Measurements from ENCODE around the gene BCL2L13.

Gene BCL2L13

DNA sequence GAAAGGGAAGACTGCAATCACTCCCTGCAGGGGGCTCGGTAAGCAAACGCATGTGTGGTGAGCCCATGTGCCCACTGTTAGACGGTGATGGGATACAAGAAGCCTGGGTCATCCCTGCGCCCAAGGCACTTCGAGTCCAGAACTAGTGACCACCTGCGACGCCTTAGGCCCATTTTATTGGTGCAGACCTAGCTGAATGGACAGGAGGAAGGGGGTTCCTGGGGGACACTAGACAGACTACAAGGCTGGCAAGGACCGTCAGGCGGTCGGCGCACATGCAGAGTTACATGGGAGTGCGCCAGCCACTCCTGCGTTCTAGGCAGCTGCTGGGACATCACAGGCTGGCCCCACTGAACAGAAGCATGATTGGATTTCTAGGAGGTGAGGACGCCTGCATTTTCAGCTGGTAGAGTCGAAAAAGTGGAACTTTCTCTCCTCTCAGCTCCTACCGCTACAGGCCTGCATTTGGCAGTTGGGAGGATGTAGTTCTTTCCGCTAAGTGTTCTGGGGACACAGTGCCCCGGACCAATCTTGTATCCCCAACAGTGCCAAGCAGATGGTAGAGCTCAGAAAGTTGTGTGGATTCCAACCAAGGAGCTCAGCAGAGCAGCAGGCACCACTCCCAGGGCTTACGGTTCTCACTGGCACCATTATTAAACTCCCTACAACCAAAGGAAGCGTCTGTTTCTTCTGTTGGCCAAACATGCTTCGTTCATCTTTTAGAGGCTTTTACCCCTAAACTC is 100.0 kb downstream of the BCL2L13 start:
- DNase-seq (ENCODE audit: low read depth): no peak
- no peak overlapping the region for H3K4me3 ChIP-seq (ENCODE audit: low read length)
- TF ChIP-seq, protein P1, sequence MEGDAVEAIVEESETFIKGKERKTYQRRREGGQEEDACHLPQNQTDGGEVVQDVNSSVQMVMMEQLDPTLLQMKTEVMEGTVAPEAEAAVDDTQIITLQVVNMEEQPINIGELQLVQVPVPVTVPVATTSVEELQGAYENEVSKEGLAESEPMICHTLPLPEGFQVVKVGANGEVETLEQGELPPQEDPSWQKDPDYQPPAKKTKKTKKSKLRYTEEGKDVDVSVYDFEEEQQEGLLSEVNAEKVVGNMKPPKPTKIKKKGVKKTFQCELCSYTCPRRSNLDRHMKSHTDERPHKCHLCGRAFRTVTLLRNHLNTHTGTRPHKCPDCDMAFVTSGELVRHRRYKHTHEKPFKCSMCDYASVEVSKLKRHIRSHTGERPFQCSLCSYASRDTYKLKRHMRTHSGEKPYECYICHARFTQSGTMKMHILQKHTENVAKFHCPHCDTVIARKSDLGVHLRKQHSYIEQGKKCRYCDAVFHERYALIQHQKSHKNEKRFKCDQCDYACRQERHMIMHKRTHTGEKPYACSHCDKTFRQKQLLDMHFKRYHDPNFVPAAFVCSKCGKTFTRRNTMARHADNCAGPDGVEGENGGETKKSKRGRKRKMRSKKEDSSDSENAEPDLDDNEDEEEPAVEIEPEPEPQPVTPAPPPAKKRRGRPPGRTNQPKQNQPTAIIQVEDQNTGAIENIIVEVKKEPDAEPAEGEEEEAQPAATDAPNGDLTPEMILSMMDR (conservative IDR thresholded peaks at IDR 0.05; ENCODE audit: low read length): no peak

DNA sequence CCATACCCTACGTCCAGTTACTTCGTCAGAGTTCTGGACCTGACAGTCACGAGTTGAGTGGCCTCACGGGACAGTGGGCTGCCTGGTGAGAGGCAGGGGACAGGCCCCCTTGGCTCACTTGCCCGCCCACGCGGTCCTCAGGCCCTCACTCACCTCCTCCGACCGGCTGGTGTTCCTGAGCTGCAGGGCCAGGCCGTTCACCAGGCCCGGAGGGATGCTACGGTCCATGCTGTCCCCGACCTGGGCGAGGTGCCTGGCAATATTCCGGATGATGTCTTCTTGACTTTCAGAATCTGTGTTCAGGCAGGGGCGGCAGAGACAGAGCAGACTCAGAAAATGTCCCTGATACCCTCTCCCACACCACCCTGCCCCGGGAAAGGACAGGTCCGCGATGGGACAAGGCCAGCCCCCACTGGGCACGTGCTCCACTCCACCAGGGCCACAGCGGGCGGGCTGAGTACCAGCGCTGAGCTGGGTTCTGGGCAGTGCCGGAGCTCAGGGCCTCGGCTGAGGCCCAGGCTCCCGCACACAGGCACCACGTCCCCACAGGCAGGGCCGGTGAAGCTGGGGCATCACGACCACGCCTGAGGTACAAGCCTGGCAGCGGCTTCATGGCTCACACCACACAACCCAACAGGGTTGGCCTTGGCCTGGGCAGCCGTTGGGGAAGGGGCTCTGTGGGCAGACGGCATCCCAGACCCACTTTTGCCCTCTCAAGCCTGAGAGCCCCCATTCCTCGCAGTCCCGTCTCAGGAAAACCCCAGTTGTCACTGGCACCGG is 100.8 kb downstream of the BCL2L13 start:
- no peak overlapping the region for H3K4me3 ChIP-seq (ENCODE audit: low read length)
- no peak for DNase-seq (ENCODE audit: low read depth)
- TF ChIP-seq, protein P1 (conservative IDR thresholded peaks at IDR 0.05; ENCODE audit: low read length): no peak

GRCh38 chr22:17741866-17742526 is 103.4 kb downstream of the BCL2L13 start:
- TF ChIP-seq, protein P1 (conservative IDR thresholded peaks at IDR 0.05; ENCODE audit: low read length): peak; percentile 11; the same call in 1 of the 2 replicates
- no peak for DNase-seq (ENCODE audit: low read depth)
- no peak overlapping the region for H3K4me3 ChIP-seq (ENCODE audit: low read length)

GRCh38 chr22:17742527-17742902 is 104.0 kb downstream of the BCL2L13 start:
- TF ChIP-seq, protein P1 (conservative IDR thresholded peaks at IDR 0.05; ENCODE audit: low read length): peak; percentile 74
- no peak overlapping the region for H3K4me3 ChIP-seq (ENCODE audit: low read length)
- DNase-seq (ENCODE audit: low read depth): peak; percentile 51

- H3K4me3 ChIP-seq (ENCODE audit: low read length): no peak overlapping the region
- TF ChIP-seq, protein P1 (conservative IDR thresholded peaks at IDR 0.05; ENCODE audit: low read length): no peak
- no peak for DNase-seq (ENCODE audit: low read depth)
Observed at GRCh38 chr22:17743661-17744411, 105.3 kb downstream of the BCL2L13 start.

DNA sequence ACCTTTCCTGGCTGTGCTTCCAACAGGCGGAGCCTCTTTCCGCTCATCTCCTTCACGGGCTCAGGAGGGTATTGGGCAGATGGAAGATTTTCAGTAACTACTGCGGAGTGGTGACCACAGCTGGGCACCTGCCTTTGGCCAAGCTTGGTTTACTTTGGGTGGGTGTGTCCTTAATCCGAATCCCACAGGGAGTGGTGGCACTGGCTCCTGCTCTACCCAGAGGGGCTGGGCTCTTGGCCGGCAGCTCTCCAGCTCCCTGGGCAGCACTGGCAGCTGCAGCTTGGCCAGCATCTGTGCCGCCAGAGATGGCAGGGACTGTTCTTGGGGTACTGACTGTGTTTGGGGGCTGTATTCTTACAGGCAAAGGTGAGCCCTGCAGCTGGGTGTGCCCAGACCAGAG is 105.9 kb downstream of the BCL2L13 start:
- DNase-seq (ENCODE audit: low read depth): no peak
- H3K4me3 ChIP-seq (ENCODE audit: low read length): no peak overlapping the region
- TF ChIP-seq, protein P1 (conservative IDR thresholded peaks at IDR 0.05; ENCODE audit: low read length): no peak
